CD4-positive, alpha-beta T cell (primary cell): ENCODE results near the gene SZT2. TPM values are rescaled to one million over a fixed set of nuclear protein-coding genes. Genes with fewer than 3 reads are reported as not detected.

Experiments used
- ATAC-seq: fragments of 200-7000 bp; cut with Tn5 transposase; one replicate; pipeline ENCODE4 v1.10.0; 2022; ENCODE audit warnings: mild to moderate bottlenecking; ENCODE audit not compliant: poor library complexity
- CTCF ChIA-PET: fragments of 350-600 bp; sonication (Branson Sonifier 250); formaldehyde crosslinking; loops from one replicate; lab custom pipeline; 2021; ENCODE audit warnings: antibody characterized with exemption, inconsistent platforms; lab: Charles Lee
- POLR2A ChIA-PET: fragments of 350-600 bp; sonication (Branson Sonifier 250); formaldehyde crosslinking; loops from one replicate; lab custom pipeline; 2021; ENCODE audit warnings: antibody characterized with exemption, inconsistent platforms; lab: Charles Lee
- DNase-seq, 14 experiments: peaks; one replicate each; pipeline ENCODE4 v3.0.0-alpha.2; 2013 to 2020; ENCODE audit warnings: mixed read lengths in 2 of 14
- H3K27ac ChIP-seq, 2 donors: one replicate each; pipeline versions ENCODE4 v1.5.1 to v1.7.0; 2013; ENCODE audit warnings: low read length in 2 of 2, low read depth in 1 of 2, mild to moderate bottlenecking in 1 of 2
- H3K27me3 ChIP-seq, 2 experiments: 1 replicate in 1 of 2; 2 replicates in 1 of 2; pipeline versions ENCODE4 v1.6.1 to v1.7.0; 2013; ENCODE audit warnings: low read length in 2 of 2, control low read depth in 1 of 2, mild to moderate bottlenecking in 1 of 2, moderate library complexity in 1 of 2; ENCODE audit not compliant: insufficient read depth in 2 of 2, control insufficient read depth in 1 of 2
- H3K36me3 ChIP-seq: one replicate; pipeline ENCODE4 v1.6.1; 2013; ENCODE audit warnings: low read length, control low read depth; ENCODE audit not compliant: insufficient read depth
- H3K4me1 ChIP-seq: one replicate; pipeline ENCODE4 v1.6.1; 2013; ENCODE audit warnings: low read length, control low read depth; ENCODE audit not compliant: insufficient read depth
- H3K4me3 ChIP-seq: one replicate; pipeline ENCODE4 v1.5.1; 2013; ENCODE audit warnings: mild to moderate bottlenecking, low read length, moderate library complexity
- H3K9me3 ChIP-seq, 2 experiments: 1 replicate in 1 of 2; 2 replicates in 1 of 2; pipeline versions ENCODE4 v1.6.1 to v1.7.0; 2013; ENCODE audit warnings: low read length in 2 of 2, mild to moderate bottlenecking in 2 of 2, control low read depth in 1 of 2, moderate library complexity in 1 of 2; ENCODE audit not compliant: control insufficient read depth in 1 of 2, insufficient read depth in 1 of 2
- H3K27ac Mint-ChIP-seq: one replicate; pipeline ENCODE4 v1.8.0; 2020; ENCODE audit warnings: mixed read lengths
- H3K27me3 Mint-ChIP-seq: one replicate; pipeline ENCODE4 v1.8.0; 2021; ENCODE audit warnings: mixed read lengths
- H3K36me3 Mint-ChIP-seq: one replicate; pipeline ENCODE4 v1.8.0; 2021; ENCODE audit warnings: low read depth, mixed read lengths
- H3K4me1 Mint-ChIP-seq: one replicate; pipeline ENCODE4 v1.8.0; 2021; ENCODE audit warnings: low read depth, mixed read lengths
- H3K4me3 Mint-ChIP-seq: one replicate; pipeline ENCODE4 v1.8.0; 2020; ENCODE audit warnings: mild to moderate bottlenecking, mixed read lengths
- H3K9me3 Mint-ChIP-seq: one replicate; pipeline ENCODE4 v1.8.0; 2020; ENCODE audit warnings: mixed read lengths
- CTCF ChIP-seq: fragments of 200-600 bp; IDR thresholded peaks from one replicate; pipeline ENCODE4 v1.8.0; 2022; ENCODE audit warnings: antibody characterized with exemption, mild to moderate bottlenecking
- intact Hi-C, 2 experiments: fragments of 100-400 bp; cut with DNase I in 1 of 2; cut with micrococcal nuclease in 1 of 2; formaldehyde crosslinking; loops; one replicate each; pipeline versions ENCODE4 v1.15.1 to v1.9.0; 2023 to 2025; cut with DNase I, micrococcal nuclease
- total RNA-seq, 174 experiments: library from RNA in 2 of 174; stranded (reverse) in 2 of 174; gene quantifications; one replicate each; pipeline ENCODE4 v1.2.3 and lab custom pipeline; 2021 to 2026

Gene SZT2
- total RNA-seq, 2 experiments from 2014 or later = 69.7 to 72.5 TPM

DNA sequence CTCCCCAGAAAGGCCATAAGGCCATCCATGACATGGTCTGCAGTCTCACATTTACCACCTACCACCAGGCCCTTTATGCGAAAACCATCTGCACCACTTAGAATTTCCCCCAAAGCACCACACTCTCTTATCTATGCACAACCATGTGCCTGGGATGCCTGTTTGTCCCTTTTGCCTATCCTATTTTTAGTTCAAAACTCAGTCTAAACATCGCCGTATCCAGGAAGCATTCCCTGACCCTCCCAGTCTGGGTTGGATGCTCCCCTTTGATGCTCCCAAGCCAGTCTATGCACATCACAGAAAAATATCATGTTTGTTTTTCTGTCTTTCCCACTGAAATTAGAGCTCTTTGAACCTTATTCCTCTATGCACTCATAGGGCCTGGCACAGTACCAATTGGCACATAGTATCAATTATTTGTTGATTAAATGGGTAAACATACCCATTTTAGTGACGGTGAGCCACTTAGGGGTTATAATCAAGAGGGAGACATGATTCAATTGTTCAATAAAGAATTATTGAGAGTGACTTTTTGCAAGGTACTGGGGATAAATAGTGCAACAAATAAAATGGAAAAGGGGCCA is 45.3 kb upstream of the SZT2 start:
- no peak for TF ChIP-seq CTCF
- Mint-ChIP-seq H3K36me3 (no peaks in the 10 kb centered on the region), H3K9me3 (no peaks in the 10 kb centered on the region), H3K4me3 (no peak overlapping the region), H3K27me3 (no peaks in the 10 kb centered on the region), H3K27ac (no peak overlapping the region), H3K4me1 (peaks cover 7% of the 10 kb centered on the region)
- Histone ChIP-seq H3K4me1 (peaks cover 3% of the 10 kb centered on the region), H3K27me3 (no peaks in the 10 kb centered on the region), H3K36me3 (no peaks in the 10 kb centered on the region), H3K4me3 (no peak overlapping the region), H3K27ac (no peak overlapping the region), H3K9me3 (no peaks in the 10 kb centered on the region)
- ChIA-PET CTCF (no interaction called here), POLR2A (no interaction called here)
- ATAC-seq = no peak
- no peak for DNase-seq
- intact Hi-C loops = no loop called here

GRCh38 chr1:43345120-43345519 is 44.6 kb upstream of the SZT2 start:
- no peaks in the 10 kb centered on the region for H3K36me3 Mint-ChIP-seq
- DNase-seq = no peak
- H3K27me3 ChIP-seq = no peaks in the 10 kb centered on the region
- CTCF ChIA-PET = no interaction called here
- no peak for ATAC-seq
- H3K27ac Mint-ChIP-seq = no peak overlapping the region
- H3K4me1 ChIP-seq = peaks cover 8% of the 10 kb centered on the region
- H3K4me3 Mint-ChIP-seq = no peak overlapping the region
- POLR2A ChIA-PET = no interaction called here
- no peak overlapping the region for H3K4me3 ChIP-seq
- no peaks in the 10 kb centered on the region for H3K36me3 ChIP-seq
- no peaks in the 10 kb centered on the region for H3K9me3 Mint-ChIP-seq
- TF ChIP-seq CTCF = no peak
- H3K27me3 Mint-ChIP-seq = no peaks in the 10 kb centered on the region
- no peak overlapping the region for H3K27ac ChIP-seq
- peaks cover 15% of the 10 kb centered on the region for H3K4me1 Mint-ChIP-seq
- H3K9me3 ChIP-seq = no peaks in the 10 kb centered on the region
- intact Hi-C loops = no loop called here

- ATAC-seq (no peak), DNase-seq (no peak)
- H3K36me3 ChIP-seq = no peaks in the 10 kb centered on the region
- TF ChIP-seq CTCF = no peak
- no peak overlapping the region for H3K27ac Mint-ChIP-seq
- no peaks in the 10 kb centered on the region for H3K9me3 Mint-ChIP-seq
- no peaks in the 10 kb centered on the region for H3K27me3 Mint-ChIP-seq
- no peak overlapping the region for H3K4me3 Mint-ChIP-seq
- H3K4me1 Mint-ChIP-seq = peaks cover 16% of the 10 kb centered on the region
- no peak overlapping the region for H3K27ac ChIP-seq
- peaks cover 8% of the 10 kb centered on the region for H3K4me1 ChIP-seq
- no peak overlapping the region for H3K4me3 ChIP-seq
- CTCF ChIA-PET = no interaction called here
- POLR2A ChIA-PET = interaction anchor here (0.9 to 1.0 kb wide), 2 partner anchors 9 to 12 kb away, joined by 3 read pairs; partner anchors contain the start of genes CDC20 and MPL
- no peaks in the 10 kb centered on the region for H3K9me3 ChIP-seq
- no peaks in the 10 kb centered on the region for H3K27me3 ChIP-seq
- H3K36me3 Mint-ChIP-seq = no peaks in the 10 kb centered on the region
- intact Hi-C loops = no loop called here
Measured at GRCh38 chr1:43346636-43347035, 43.1 kb upstream of the SZT2 start.
